Spleen (tissue), 7 donors: Measurements from ENCODE around the gene OR5AU1.

ENCODE experiments used
- CTCF ChIP-seq, 11 experiments: fragments of 200-600 bp in 7 of 11; fragments of 450-650 bp in 4 of 11; sonication (generic) in 4 of 11; IDR thresholded peaks in 8 of 11; conservative IDR thresholded peaks in 3 of 11; 1 replicate in 7 of 11; 2 replicates in 4 of 11; pipeline versions ENCODE4 v1.4.0 to v1.8.0; 2016 to 2021; ENCODE audit warnings: antibody characterized with exemption in 11 of 11, inconsistent platforms in 4 of 11, mild to moderate bottlenecking in 1 of 11
- POLR2A ChIP-seq, 3 donors: fragments of 450-650 bp; IDR thresholded peaks; one replicate each; pipeline ENCODE4 v1.5.1; 2017; ENCODE audit warnings: antibody characterized with exemption in 3 of 3, mild to moderate bottlenecking in 1 of 3
- donor health status: DM: no; HTN: no; CAD: no; lungs with moderate emphysema.
- donor health status: DM: no; HTN: no; CAD: no.
- donor health status: DM: no; HTN: no; CAD: no.

- TF ChIP-seq CTCF (IDR thresholded peaks at IDR 0.05 in 8 of 11, conservative IDR thresholded peaks at IDR 0.05 in 3 of 11) (no peak), POLR2A (IDR thresholded peaks at IDR 0.05) (no peak)
These were observed 38.7 kb upstream of the OR5AU1 start for GRCh38 chr14:21194597-21194996.
